Dendritic cell treated with granulocyte-macrophage colony-stimulating factor and Interleukin-4, amounts not matched to agents 40 ng/mL and 50 ng/mL, for 4 days (primary cell): ENCODE results near the gene DCC.

ENCODE experiments used
- H3K27ac Mint-ChIP-seq: one replicate; pipeline ENCODE4 v1.8.0; 2022; ENCODE audit warnings: mild to moderate bottlenecking, mixed read lengths
- H3K27me3 Mint-ChIP-seq: one replicate; pipeline ENCODE4 v1.8.0; 2022; ENCODE audit warnings: mild to moderate bottlenecking, mixed read lengths
- H3K36me3 Mint-ChIP-seq: one replicate; pipeline ENCODE4 v1.8.0; 2022; ENCODE audit warnings: low read depth, mixed read lengths
- H3K4me1 Mint-ChIP-seq: one replicate; pipeline ENCODE4 v1.8.0; 2022; ENCODE audit warnings: low read depth, mixed read lengths
- H3K4me3 Mint-ChIP-seq: one replicate; pipeline ENCODE4 v1.8.0; 2022; ENCODE audit warnings: mild to moderate bottlenecking, moderate library complexity, mixed read lengths
- H3K9me3 Mint-ChIP-seq: one replicate; pipeline ENCODE4 v1.8.0; 2022; ENCODE audit warnings: mixed read lengths
- intact Hi-C: fragments of 100-400 bp; cut with micrococcal nuclease; formaldehyde crosslinking; loops from one replicate; pipeline ENCODE4 v1.15.0; 2022

The DCC gene

DNA sequence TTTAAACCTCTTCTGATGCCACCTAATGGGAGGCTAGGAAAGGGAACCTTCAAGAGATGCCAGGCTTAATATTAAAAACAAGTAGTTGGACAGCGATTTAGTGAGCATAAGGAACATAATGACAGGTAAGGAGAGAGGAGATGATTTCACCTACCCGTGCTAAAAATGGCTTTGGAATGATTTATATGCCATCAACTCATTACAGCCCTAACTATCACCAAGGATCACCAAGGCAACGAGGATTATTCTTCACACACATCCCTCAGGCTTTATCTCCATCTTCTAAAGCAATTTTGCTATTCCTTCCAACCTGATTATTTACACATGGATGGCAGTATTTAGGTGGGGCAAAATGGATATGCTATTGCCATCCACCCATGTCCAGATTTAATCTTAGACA lies 237.8 kb downstream of the DCC start:
- Mint-ChIP-seq H3K4me1 (no peaks in the 10 kb centered on the region), H3K27me3 (no peaks in the 10 kb centered on the region), H3K36me3 (no peaks in the 10 kb centered on the region), H3K4me3 (no peak overlapping the region), H3K9me3 (no peaks in the 10 kb centered on the region), H3K27ac (no peak overlapping the region)
- intact Hi-C loops: no loop called here

DNA sequence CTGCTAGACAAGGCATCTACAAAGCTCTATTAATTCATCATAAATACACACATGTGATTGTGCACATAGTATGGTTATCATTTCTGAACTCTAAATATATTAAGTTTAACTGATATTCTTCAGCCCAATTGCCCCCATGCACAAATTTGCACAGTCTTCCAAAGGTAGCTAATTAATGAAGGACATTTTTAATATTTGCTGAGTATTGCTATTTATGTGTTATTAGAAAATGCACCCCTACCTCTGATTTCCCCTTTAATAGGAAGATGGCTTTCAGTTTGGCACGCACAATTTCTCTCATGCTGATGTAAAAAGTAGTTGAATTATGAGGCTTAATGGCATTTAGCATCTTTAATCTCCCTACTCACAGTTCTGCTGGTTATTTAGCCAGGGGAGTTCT lies 242.1 kb downstream of the DCC start:
- Mint-ChIP-seq H3K27me3 (no peaks in the 10 kb centered on the region), H3K27ac (no peak overlapping the region), H3K4me1 (no peaks in the 10 kb centered on the region), H3K4me3 (no peak overlapping the region), H3K36me3 (no peaks in the 10 kb centered on the region), H3K9me3 (no peaks in the 10 kb centered on the region)
- intact Hi-C loops: no loop called here

DNA sequence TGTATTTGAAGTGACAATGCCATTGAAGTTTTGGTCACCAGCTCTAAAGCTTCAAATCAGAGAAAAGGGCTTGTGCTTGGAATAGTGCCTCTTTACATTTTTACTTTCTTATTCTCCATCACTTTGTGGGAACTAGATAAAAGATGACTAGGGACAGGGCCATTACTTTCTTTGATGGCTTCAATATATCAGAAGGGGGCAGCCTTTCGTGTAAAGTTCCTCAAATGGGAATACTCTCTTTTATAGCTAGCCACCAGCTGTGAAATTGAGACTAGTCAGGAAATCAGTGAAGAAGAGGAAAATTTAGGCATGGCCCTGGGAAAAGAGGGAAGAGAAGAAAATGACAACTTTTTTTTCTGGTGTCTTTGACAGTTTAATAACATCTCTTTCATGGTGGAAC lies 242.5 kb downstream of the DCC start:
- H3K9me3 Mint-ChIP-seq: no peaks in the 10 kb centered on the region
- H3K27ac Mint-ChIP-seq: no peak overlapping the region
- H3K36me3 Mint-ChIP-seq: no peaks in the 10 kb centered on the region
- no peak overlapping the region for H3K4me3 Mint-ChIP-seq
- intact Hi-C loops: no loop called here
- H3K27me3 Mint-ChIP-seq: no peaks in the 10 kb centered on the region
- H3K4me1 Mint-ChIP-seq: no peaks in the 10 kb centered on the region

DNA sequence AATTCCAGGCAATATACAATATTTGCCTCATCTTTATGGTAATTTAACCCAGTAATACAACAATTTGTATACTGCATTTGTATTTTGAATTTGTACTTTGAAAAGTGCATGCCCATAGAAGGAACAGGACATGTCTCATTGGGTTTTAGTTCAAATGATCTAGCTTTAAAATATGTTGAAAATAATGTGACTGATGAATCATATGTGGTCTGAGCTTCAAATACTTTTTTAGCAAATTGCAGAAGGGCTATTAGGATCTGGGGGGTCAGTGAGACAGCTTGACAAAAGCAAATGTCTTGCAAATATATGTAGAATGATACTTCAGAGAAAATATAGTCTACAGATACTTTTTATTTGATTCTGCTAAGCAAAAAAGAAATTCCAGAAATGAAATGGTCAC lies 248.9 kb downstream of the DCC start:
- H3K4me1 Mint-ChIP-seq: no peaks in the 10 kb centered on the region
- no peak overlapping the region for H3K4me3 Mint-ChIP-seq
- H3K36me3 Mint-ChIP-seq: no peaks in the 10 kb centered on the region
- no peaks in the 10 kb centered on the region for H3K27me3 Mint-ChIP-seq
- H3K9me3 Mint-ChIP-seq: no peaks in the 10 kb centered on the region
- intact Hi-C loops: no loop called here
- H3K27ac Mint-ChIP-seq: no peak overlapping the region

DNA sequence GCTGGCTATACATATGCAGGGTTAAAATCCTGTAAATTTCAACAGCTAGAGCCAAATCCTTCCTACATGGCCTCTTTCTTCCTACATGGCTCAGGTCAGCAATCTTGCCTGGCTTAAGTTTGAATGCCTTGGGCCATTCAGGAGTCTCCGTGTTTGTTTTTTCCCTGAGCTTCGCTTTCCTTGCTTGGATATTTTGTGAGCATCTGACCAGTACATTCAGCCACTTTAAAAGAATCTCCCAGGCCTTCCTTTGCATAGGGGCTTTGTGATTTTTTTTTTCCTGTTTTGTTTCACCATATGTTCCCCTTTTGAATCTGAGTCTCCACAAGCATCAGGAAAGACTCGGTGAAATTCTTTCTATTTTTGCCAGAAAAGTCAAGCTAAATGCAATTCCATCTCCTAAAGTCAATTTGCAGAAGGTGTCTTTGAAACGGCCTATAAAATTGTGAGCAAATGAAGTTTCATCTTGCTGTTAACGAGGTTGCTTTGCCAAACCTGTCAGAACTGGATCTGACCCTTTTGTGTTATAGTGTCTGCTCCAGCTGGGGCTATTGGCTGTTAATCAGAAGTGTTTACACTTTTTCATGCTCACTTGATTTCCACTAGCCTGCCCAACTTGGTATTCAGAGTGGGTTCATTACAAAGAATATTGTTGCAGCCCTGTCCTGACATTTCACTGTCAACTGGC lies 256.9 kb downstream of the DCC start:
- H3K9me3 Mint-ChIP-seq: peaks cover 7% of the 10 kb centered on the region
- no peaks in the 10 kb centered on the region for H3K4me1 Mint-ChIP-seq
- H3K27me3 Mint-ChIP-seq: no peaks in the 10 kb centered on the region
- no peaks in the 10 kb centered on the region for H3K36me3 Mint-ChIP-seq
- intact Hi-C loops: no loop called here
- H3K27ac Mint-ChIP-seq: no peak overlapping the region
- no peak overlapping the region for H3K4me3 Mint-ChIP-seq

DNA sequence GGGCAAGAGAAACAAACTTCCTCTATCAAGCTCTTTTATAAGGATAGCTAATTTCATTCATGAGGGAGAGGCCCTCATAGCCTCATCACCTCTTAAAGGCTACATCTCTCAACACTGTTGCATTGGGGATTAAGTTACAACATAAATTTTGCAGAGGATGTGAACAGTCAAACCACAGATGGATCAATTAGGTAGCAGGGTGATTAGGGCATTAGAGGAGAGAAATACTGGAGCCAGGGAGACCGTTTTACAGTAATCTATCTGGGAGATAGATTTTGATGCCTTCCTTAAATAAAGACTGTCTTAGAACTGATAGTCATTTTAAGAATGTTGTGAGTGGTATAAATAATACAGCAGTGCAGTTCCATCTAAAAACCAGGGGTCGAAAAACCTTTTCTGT lies 258.9 kb downstream of the DCC start:
- Mint-ChIP-seq H3K4me3 (no peak overlapping the region), H3K27me3 (no peaks in the 10 kb centered on the region), H3K9me3 (peaks cover 7% of the 10 kb centered on the region), H3K36me3 (no peaks in the 10 kb centered on the region), H3K27ac (no peak overlapping the region), H3K4me1 (no peaks in the 10 kb centered on the region)
- intact Hi-C loops: no loop called here

DNA sequence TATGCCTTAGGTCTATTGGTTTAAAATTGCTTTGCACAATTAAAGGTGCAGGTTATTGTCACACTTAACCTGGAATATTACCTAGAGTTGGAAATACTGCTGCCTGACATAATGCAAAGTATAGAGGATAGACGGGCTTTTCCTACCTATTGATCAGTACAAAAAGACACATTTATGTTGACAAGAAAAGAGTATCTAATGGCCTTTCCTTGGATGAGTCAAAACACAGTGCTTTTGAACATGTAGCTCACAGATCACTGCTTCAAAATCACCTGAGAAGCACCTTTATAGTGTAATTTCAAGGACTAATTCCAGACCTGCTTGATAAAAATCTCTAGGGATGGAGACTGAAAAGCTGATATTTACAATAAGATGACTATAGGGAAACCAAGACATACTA lies 262.8 kb downstream of the DCC start:
- Mint-ChIP-seq H3K27me3 (no peaks in the 10 kb centered on the region), H3K36me3 (no peaks in the 10 kb centered on the region), H3K9me3 (peaks cover 7% of the 10 kb centered on the region), H3K4me3 (no peak overlapping the region), H3K27ac (no peak overlapping the region), H3K4me1 (no peaks in the 10 kb centered on the region)
- intact Hi-C loops: no loop called here

DNA sequence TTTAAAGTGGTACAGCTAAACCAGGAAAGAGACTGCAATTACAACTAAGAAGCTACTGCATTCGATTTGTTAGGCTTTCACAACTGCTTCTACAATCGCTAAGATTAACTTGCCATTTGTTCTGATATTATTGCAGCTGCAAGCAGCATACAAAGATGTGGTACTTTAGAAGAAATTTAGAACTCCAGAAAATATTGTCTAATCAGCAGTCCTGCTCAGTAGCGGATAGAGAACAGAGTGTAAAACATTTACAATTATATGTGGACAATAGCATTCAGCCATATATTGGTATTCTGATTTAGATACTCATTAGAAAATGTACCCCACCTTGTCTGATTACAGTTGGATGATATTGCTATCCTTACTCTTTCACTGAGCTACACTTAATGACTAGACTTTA lies 265.3 kb downstream of the DCC start:
- no peaks in the 10 kb centered on the region for H3K36me3 Mint-ChIP-seq

DNA sequence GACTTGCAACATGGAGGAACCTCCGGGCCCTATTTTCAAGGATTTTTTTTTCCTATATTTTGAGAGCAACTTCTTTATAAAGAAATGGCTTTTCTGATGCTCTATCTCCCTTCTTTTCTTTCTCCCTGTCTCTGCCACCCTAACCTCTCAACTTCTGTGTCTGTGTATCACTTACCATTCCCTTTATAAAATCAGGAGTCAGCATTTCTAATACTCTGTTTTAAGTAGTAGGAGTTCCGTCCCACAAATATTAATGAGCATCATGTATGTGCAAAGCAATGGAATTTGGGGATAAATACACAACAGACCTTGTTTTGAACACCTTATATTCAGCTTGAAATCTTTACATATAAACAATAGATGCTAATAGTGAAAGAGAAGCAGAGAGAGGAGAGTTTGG lies 268.0 kb downstream of the DCC start:
- intact Hi-C loops: no loop called here
- Mint-ChIP-seq H3K27me3 (no peaks in the 10 kb centered on the region), H3K4me3 (no peak overlapping the region), H3K27ac (no peak overlapping the region), H3K36me3 (no peaks in the 10 kb centered on the region), H3K9me3 (no peaks in the 10 kb centered on the region), H3K4me1 (no peaks in the 10 kb centered on the region)

More for the DNA sequence above, 265.3 kb downstream of the DCC start:
- H3K27ac Mint-ChIP-seq: no peak overlapping the region
- H3K4me1 Mint-ChIP-seq: no peaks in the 10 kb centered on the region
- intact Hi-C loops: no loop called here
- no peak overlapping the region for H3K4me3 Mint-ChIP-seq
- H3K27me3 Mint-ChIP-seq: no peaks in the 10 kb centered on the region
- peaks cover 7% of the 10 kb centered on the region for H3K9me3 Mint-ChIP-seq

DNA sequence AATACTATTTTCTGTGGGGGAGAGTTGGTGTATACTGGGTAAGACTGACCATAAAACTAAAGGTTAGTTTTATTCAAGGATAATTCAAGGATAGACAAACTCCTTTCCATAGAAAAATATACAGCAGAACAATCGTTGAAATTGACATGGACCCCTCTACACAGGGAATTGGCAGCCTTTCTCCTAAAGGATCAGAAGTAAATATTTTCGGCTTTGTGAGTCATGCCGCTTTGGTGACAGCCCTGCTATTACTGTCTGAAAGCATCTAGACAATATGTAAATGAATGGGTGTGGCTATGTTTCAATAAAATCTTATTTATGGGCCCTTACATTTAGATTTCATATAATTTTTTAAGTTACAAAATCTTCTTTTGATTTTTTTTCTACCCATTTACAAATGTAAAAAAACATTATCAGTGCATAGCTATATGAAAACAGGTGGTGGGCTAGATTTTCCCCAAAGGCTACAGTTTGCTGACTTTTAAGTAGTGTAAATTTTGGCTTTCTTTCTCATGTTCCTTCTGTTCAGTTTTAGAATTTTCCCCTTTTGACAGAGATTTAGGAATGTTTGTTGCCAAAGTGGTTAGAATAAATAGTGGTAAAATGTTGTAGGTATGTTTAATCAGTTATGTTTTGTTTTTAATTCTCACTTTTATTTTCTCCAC lies 270.6 kb downstream of the DCC start:
- Mint-ChIP-seq H3K27me3 (no peaks in the 10 kb centered on the region), H3K4me1 (no peaks in the 10 kb centered on the region), H3K27ac (no peak overlapping the region), H3K9me3 (no peaks in the 10 kb centered on the region), H3K36me3 (no peaks in the 10 kb centered on the region), H3K4me3 (no peak overlapping the region)
- intact Hi-C loops: no loop called here

DNA sequence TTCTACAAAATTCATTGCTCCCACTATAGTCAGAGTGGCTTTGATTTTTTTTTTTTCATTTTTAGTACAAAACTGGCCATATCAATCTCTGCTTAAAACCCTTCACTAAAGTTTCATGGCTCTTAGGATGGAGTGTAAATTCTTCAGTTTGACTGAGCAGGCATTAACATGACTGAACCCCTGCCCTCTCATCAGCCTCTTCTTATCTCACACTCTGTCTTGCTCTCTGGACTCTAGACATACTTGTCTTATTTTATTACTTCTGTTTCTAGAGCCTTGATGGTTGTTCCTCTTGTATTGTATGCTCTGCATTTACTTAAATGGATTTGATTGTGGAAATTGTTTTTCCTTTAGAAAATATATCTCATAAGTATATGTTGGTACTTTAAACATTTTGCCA lies 272.4 kb downstream of the DCC start:
- Mint-ChIP-seq H3K4me1 (no peaks in the 10 kb centered on the region), H3K27me3 (no peaks in the 10 kb centered on the region), H3K27ac (no peak overlapping the region), H3K4me3 (no peak overlapping the region), H3K36me3 (no peaks in the 10 kb centered on the region), H3K9me3 (no peaks in the 10 kb centered on the region)
- intact Hi-C loops: no loop called here

DNA sequence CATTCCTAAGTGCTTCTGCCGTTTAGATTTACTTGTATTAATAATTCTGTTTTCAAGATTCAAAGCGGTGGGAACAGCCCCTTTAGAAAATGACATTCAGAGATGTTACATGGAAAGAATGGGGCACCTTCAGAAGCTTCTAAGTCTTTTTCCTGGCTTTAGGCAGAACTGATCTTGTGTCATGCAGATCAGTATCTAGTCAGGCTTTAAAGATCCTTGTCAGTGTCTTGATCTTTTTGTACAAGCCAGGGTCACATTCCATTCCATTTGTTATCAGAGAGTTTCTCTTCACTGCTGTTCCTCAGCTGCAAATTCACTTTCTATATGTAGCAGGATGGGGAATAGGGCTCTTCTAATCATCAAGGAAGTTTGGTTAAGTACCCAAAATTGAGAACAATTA lies 275.3 kb downstream of the DCC start:
- Mint-ChIP-seq H3K27ac (no peak overlapping the region), H3K36me3 (no peaks in the 10 kb centered on the region), H3K4me3 (no peak overlapping the region), H3K4me1 (no peaks in the 10 kb centered on the region), H3K9me3 (no peaks in the 10 kb centered on the region), H3K27me3 (no peaks in the 10 kb centered on the region)
- intact Hi-C loops: no loop called here

DNA sequence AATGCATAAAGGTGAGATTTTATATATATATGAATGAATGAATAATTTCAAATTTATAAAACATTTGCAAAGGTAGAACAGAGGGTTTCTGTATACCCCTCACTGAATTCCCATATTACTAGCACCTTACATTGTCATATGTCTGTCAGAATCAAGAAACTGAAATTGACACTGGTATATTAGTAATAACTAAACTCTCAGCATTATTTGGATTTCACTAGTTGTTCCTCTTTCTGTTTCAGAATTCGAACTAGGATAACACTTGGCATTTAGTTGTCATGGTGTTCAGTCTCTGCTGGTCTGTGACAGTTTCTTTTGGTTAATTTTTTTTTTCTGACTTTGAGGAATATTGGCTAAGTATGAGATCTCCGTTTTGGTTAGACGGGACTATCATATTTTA lies 275.9 kb downstream of the DCC start:
- Mint-ChIP-seq H3K27ac (no peak overlapping the region), H3K9me3 (no peaks in the 10 kb centered on the region), H3K36me3 (no peaks in the 10 kb centered on the region), H3K4me1 (no peaks in the 10 kb centered on the region), H3K4me3 (no peak overlapping the region), H3K27me3 (no peaks in the 10 kb centered on the region)
- intact Hi-C loops: no loop called here

DNA sequence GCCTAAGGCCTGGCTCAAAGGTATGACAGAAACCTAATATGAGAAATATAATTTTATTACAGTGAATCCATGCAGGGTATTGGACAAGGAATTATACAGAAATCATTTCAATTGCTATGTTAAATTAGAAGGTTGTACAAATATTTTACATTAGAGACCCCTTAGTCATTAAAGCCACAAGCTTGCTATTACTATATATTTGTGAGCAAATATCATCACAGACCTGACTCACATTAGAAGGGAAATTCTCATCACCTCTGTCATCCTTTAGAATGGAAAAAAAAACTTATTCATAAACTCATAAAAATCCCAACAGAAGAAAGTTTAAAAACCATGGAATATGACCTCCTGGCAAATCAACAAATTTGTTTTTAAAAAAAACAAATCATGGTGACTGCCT lies 277.9 kb downstream of the DCC start:
- intact Hi-C loops: no loop called here
- H3K27me3 Mint-ChIP-seq: no peaks in the 10 kb centered on the region
- H3K9me3 Mint-ChIP-seq: no peaks in the 10 kb centered on the region
- no peak overlapping the region for H3K4me3 Mint-ChIP-seq
- no peaks in the 10 kb centered on the region for H3K4me1 Mint-ChIP-seq
- H3K27ac Mint-ChIP-seq: no peak overlapping the region
- H3K36me3 Mint-ChIP-seq: no peaks in the 10 kb centered on the region

DNA sequence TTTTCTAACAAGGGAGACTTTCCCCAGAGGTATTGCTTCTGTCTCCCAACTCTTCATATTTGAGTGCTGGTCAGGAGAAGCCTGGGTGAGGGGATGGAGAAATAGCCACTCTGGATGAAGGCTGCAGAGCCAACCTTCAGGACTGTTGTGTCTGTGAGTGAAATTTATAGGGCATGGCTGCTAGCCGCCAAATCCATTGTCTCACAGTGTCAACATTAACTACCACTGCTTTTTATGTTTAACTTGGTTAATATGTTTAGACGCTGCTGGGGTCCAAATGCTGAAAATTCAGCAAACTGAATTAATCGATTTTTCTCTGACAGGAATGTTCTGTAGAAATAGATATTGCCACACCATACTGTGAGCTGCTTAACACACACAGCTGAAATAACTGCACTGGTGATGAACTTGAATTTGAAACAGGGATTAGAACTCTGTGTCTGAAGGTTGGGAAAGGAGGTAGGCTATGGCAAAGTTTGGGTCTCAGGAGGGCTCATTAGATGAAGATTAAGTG lies 281.0 kb downstream of the DCC start:
- H3K27me3 Mint-ChIP-seq: no peaks in the 10 kb centered on the region
- H3K4me1 Mint-ChIP-seq: no peaks in the 10 kb centered on the region
- no peak overlapping the region for H3K4me3 Mint-ChIP-seq
- H3K36me3 Mint-ChIP-seq: no peaks in the 10 kb centered on the region
- intact Hi-C loops: no loop called here
- no peak overlapping the region for H3K27ac Mint-ChIP-seq
- H3K9me3 Mint-ChIP-seq: no peaks in the 10 kb centered on the region
